GM10266 (cell line): Measurements from ENCODE around the gene ANKRD11.
"Not testable (repeated sequence)": the region's sequence is repeated elsewhere in the genome, so short reads cannot be mapped to it uniquely, and the experiment has no call there.

ENCODE experiments used
- DNase-seq: peaks from one replicate; pipeline ENCODE4 v3.0.0; 2012; ENCODE audit errors: extremely low spot score
- TF ChIP-seq, protein P1 (sequence below): IDR thresholded peaks from 2 replicates; pipeline ENCODE4 v1.5.1; 2012; ENCODE audit warnings: mild to moderate bottlenecking, low read depth; ENCODE audit not compliant: control insufficient read depth, insufficient read depth; ENCODE audit errors: missing control alignments

ANKRD11 gene

DNA sequence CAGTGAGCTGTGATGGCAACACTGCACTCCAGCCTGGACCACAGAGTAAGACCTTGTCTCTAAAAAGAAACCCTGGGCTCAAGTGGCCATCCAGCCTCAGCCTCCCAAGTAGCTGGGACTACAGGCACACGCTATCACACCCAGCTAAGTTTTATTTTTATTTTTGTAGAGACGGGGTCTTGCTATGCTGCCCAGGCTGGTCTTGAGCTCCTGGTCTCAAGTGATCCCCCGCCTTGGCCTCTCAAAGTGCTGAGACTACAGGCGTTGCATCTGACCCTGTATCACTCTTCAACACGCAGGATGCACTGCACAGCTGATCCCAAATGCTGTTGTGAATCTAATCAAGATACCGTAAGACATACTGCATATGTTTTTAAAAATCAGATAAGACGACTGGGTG lies 23.0 kb downstream of the ANKRD11 start:
- TF ChIP-seq, protein P1, sequence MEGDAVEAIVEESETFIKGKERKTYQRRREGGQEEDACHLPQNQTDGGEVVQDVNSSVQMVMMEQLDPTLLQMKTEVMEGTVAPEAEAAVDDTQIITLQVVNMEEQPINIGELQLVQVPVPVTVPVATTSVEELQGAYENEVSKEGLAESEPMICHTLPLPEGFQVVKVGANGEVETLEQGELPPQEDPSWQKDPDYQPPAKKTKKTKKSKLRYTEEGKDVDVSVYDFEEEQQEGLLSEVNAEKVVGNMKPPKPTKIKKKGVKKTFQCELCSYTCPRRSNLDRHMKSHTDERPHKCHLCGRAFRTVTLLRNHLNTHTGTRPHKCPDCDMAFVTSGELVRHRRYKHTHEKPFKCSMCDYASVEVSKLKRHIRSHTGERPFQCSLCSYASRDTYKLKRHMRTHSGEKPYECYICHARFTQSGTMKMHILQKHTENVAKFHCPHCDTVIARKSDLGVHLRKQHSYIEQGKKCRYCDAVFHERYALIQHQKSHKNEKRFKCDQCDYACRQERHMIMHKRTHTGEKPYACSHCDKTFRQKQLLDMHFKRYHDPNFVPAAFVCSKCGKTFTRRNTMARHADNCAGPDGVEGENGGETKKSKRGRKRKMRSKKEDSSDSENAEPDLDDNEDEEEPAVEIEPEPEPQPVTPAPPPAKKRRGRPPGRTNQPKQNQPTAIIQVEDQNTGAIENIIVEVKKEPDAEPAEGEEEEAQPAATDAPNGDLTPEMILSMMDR, result no peak
- DNase-seq, result no peak

DNA sequence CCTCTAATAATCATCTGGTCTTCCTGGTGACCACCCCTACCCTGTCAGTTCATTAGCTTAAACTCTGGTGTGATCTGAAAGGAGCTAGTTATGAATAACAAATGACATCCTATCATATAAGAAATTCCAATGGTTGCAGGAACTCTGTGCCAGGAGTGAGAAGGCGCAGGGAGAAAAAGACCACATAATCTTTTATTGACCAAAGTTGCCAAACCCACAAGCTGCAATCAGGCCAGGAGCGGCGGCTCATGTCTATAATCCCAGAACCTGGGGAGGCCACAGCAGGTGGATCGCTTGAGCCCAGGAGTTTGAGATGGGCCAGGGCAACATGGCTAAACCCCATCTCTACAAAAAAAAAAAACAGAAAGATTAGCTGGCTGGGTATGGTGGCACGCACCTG lies 23.4 kb downstream of the ANKRD11 start:
- TF ChIP-seq, protein P1, result no peak
- no peak for DNase-seq

DNA sequence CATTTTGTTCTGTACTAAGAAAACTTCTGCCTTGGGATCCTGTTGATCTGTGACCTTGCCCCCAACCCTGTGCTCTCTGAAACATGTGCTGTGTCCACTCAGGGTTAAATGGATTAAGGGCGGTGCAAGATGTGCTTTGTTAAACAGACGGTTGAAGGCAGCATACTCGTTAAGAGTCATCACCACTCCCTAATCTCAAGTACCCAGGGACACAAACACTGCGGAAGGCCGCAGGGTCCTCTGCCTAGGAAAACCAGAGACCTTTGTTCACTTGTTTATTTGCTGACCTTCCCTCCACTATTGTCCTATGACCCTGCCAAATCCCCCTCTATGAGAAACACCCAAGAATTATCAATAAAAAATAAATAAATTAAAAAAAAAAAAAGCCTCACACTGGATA lies 27.0 kb downstream of the ANKRD11 start:
- DNase-seq, result not testable (repeated sequence)

DNA sequence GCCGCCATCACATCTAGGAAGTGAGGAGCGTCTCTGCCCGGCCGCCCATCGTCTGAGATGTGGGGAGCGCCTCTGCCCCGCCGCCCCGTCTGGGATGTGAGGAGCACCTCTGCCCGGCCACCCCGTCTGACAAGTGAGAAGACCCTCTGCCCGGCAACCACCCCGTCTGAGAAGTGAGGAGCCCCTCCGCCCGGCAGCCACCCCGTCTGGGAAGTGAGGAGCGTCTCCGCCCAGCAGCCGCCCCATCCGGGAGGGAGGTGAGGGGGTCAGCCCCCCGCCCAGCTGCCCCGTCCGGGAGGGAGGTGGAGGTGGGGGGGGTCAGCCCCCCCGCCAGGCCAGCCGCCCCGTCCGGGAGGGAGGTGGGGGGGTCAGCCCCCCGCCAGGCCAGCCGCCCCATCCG lies 27.7 kb downstream of the ANKRD11 start:
- not testable (repeated sequence) for DNase-seq

DNA sequence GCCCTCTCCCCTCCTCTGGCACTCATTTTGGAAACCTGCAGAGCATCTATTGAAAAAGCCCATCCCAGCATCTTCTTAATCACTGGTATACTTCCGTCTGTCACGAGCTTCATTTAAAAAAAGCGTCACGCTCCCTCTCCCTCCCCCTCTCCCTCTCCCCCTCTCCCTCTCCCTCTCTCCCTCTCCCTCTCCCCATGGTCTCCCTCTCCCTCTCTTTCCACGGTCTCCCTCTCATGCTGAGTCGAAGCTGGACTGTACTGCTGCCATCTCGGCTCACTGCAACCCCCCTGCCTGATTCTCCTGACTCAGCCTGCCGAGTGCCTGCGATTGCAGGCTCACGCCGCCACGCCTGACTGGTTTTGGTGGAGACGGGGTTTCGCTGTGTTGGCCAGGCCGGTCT lies 28.5 kb downstream of the ANKRD11 start:
- not testable (repeated sequence) for DNase-seq

DNA sequence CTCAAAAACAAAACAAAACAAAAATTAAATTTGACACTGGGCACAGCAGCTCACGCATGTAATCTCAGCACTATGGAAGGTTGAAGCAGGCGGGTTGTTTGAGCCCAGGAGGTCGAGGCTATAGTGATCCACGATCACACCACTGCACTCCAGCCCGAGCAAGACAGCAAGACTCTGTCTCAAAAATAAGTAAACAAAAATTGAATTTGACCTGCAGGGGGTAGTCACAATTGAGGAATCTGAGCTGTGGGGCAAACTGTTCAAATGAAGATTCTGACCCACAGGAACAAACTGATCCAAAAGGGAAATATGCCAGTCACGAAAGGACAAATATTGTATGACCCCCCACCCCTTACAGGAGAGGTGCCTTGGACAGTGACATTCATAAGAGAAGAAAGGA lies 29.8 kb downstream of the ANKRD11 start:
- DNase-seq, result no peak
- TF ChIP-seq, protein P1, result no peak

DNA sequence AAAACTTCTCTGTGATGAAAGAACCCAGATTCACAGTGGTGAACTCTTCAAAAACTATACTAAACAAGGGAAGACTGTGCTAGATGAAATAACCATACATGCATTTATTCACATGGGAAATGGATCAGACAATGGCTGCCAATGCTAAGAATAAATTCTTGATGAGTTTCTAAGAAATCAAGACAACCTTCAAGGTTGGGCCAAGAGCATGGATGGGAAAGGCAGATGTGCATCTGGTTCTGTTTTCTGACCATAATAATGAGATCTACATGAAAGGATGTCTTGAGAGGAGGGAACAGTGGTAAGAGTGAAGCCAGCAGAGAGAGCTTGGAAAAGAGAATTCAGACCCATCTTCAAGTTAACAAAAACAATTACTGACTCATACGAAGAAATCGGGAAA lies 31.4 kb downstream of the ANKRD11 start:
- no peak for DNase-seq
- TF ChIP-seq, protein P1, result no peak

DNA sequence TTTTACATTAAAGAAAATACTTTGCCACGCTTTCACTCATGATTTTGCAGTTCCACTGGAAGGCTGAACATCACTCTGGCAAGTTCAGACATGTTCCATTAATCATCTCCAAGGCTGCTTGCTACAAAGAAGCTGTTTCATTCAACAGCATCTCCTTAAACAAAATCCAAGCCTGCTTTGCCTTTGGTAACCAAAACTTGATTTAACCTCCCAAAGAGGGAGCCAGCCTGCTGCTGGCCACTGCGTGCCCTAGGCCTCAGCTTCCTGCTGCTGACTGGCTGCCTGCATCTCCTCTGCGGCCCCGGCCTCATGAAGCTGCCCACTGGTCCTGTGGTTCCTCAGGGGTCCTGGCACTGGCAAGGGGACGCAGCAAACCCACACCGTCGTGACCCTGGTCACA lies 31.8 kb downstream of the ANKRD11 start:
- TF ChIP-seq, protein P1, result no peak
- no peak for DNase-seq

DNA sequence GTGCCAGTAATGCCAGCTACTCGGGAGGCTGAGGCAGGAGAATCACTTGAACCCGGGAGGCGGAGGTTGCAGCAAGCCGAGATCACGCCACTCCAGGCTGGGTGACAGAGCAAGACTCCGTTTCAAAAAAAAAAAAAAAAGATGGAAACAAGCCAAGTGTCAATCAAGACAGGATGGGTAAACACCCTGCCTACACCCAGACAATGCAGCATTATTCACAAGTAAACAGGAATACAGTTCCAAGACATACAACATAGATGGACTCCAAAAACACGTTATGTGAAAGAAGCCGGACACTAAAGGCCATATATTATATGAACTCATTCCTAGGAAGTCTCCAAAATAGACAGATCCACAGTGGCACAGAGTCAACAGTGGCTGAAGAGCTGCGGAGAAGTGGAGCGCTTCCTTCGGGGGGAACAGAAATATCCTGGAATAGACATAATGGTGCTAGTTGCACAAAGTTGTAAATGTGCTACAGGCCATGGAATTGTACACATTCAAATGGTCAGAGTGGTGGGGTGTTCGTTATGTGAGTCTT lies 33.9 kb downstream of the ANKRD11 start:
- TF ChIP-seq, protein P1, result no peak
- DNase-seq, result no peak
